Measurements from ENCODE around the gene RNF175. TPM values are rescaled to one million over a fixed set of nuclear protein-coding genes. Genes with fewer than 3 reads are reported as not detected.

Gene RNF175
- not detected in 2 replicates for total RNA-seq (2014; rRNA removed; shearing (Covaris generic))

- peak; percentile 15 for DNase-seq (ENCODE audit: low read depth)
These were observed at the start of gene RNF175 for GRCh38 chr4:153759407-153760316. Gene RNF175, minus strand, starts transcription at chr4:153760024. Its CDS starts 162 bp downstream, at chr4:153759862.

- DNase-seq (ENCODE audit: low read depth), result no peak
These were observed 49.5 kb upstream of the RNF175 start for GRCh38 chr4:153809307-153809706.

GRCh38 chr4:153808175-153808574, 48.4 kb upstream of the RNF175 start:
- DNase-seq (ENCODE audit: low read depth), result no peak

- DNase-seq (ENCODE audit: low read depth), result no peak
These were observed 46.2 kb upstream of the RNF175 start for GRCh38 chr4:153806073-153806472.

- DNase-seq (ENCODE audit: low read depth), result no peak
These were observed 44.9 kb upstream of the RNF175 start for GRCh38 chr4:153804722-153805121.

- no peak for DNase-seq (ENCODE audit: low read depth)
These were observed 39.9 kb upstream of the RNF175 start for GRCh38 chr4:153799694-153800074.

- DNase-seq (ENCODE audit: low read depth), result no peak
These were observed 39.3 kb upstream of the RNF175 start for GRCh38 chr4:153798901-153799693.

GRCh38 chr4:153798420-153798819, 38.6 kb upstream of the RNF175 start:
- DNase-seq (ENCODE audit: low read depth), result no peak

GRCh38 chr4:153794006-153794405, 34.2 kb upstream of the RNF175 start:
- no peak for DNase-seq (ENCODE audit: low read depth)

GRCh38 chr4:153792618-153793247, 32.9 kb upstream of the RNF175 start:
- DNase-seq (ENCODE audit: low read depth), result no peak

GRCh38 chr4:153791746-153792617, 32.2 kb upstream of the RNF175 start:
- peak; percentile 56 for DNase-seq (ENCODE audit: low read depth)

GRCh38 chr4:153790962-153791551, 31.2 kb upstream of the RNF175 start:
- peak; percentile 46 for DNase-seq (ENCODE audit: low read depth)

- DNase-seq (ENCODE audit: low read depth), result no peak
These were observed 30.7 kb upstream of the RNF175 start for GRCh38 chr4:153790500-153790865.

- DNase-seq (ENCODE audit: low read depth), result no peak
These were observed 30.1 kb upstream of the RNF175 start for GRCh38 chr4:153789741-153790499.

GRCh38 chr4:153788413-153789276, 28.8 kb upstream of the RNF175 start, which contains the start of gene SFRP2:
Gene SFRP2, minus strand, starts transcription at chr4:153789083. Its CDS starts 248 bp downstream, at chr4:153788835.
- no peak for DNase-seq (ENCODE audit: low read depth)

GRCh38 chr4:153788051-153788412, 28.2 kb upstream of the RNF175 start:
- no peak for DNase-seq (ENCODE audit: low read depth)

GRCh38 chr4:153787575-153787974, 27.8 kb upstream of the RNF175 start:
- DNase-seq (ENCODE audit: low read depth), result no peak

GRCh38 chr4:153787061-153787560, 27.3 kb upstream of the RNF175 start:
- DNase-seq (ENCODE audit: low read depth), result no peak
